Caco-2 (cell line): ENCODE results near the gene CLPSL1. TPM values are rescaled to one million over a fixed set of nuclear protein-coding genes. Genes with fewer than 3 reads are reported as not detected.

Experiments
- BruUV-seq: library from RNA; stranded (reverse); fragments of 400-500 nt; replicated peaks from 2 replicates; lab custom pipeline; 2021; lab: Mats Ljungman, UMichigan
- CTCF ChIA-PET: fragments of 300-600 bp; sonication (Branson Sonifier 250); formaldehyde crosslinking; loops from one replicate; lab custom pipeline; 2022; ENCODE audit warnings: antibody characterized with exemption; lab: Charles Lee
- POLR2A ChIA-PET: fragments of 300-600 bp; sonication (Branson Sonifier 250); formaldehyde crosslinking; loops from one replicate; lab custom pipeline; 2022; ENCODE audit warnings: antibody characterized with exemption; lab: Charles Lee
- DNase-seq, 2 experiments: peaks; one replicate each; pipeline versions ENCODE4 v3.0.0 to v3.0.0-alpha.2; 2020 to 2022
- H3K27me3 ChIP-seq: replicated peaks from 2 replicates; pipeline ENCODE4 v1.6.0; 2011; ENCODE audit warnings: low read length; ENCODE audit not compliant: control insufficient read depth, insufficient read depth
- H3K36me3 ChIP-seq: 2 replicates; pipeline ENCODE4 v1.5.1; 2011; ENCODE audit warnings: low read length; ENCODE audit not compliant: control insufficient read depth, insufficient read depth
- H3K4me1 ChIP-seq: fragments of 250-450 bp; sonication (Bioruptor Pico); 2 replicates; pipeline ENCODE4 v1.5.1; 2020; ENCODE audit warnings: mild to moderate bottlenecking
- H3K4me3 ChIP-seq: 2 replicates; pipeline ENCODE4 v1.5.1; 2011; ENCODE audit warnings: low read depth, mild to moderate bottlenecking, control low read depth, low read length
- H3K9me3 ChIP-seq: fragments of 250-450 bp; sonication (Bioruptor Pico); 2 replicates; pipeline ENCODE4 v1.5.1; 2020; ENCODE audit warnings: mild to moderate bottlenecking, moderate library complexity
- H3K27ac Mint-ChIP-seq: one replicate; pipeline ENCODE4 v1.8.0; 2022; ENCODE audit warnings: mixed read lengths; ENCODE audit not compliant: unreplicated experiment
- H3K27me3 Mint-ChIP-seq: one replicate; pipeline ENCODE4 v1.8.0; 2022; ENCODE audit warnings: mixed read lengths; ENCODE audit not compliant: insufficient read depth, unreplicated experiment
- H3K36me3 Mint-ChIP-seq: one replicate; pipeline ENCODE4 v1.8.0; 2022; ENCODE audit warnings: mild to moderate bottlenecking, mixed read lengths; ENCODE audit not compliant: insufficient read depth, unreplicated experiment
- H3K4me1 Mint-ChIP-seq: one replicate; pipeline ENCODE4 v1.8.0; 2022; ENCODE audit warnings: low read depth, mixed read lengths; ENCODE audit not compliant: unreplicated experiment
- H3K4me3 Mint-ChIP-seq: one replicate; pipeline ENCODE4 v1.8.0; 2022; ENCODE audit warnings: mild to moderate bottlenecking, moderate library complexity, mixed read lengths; ENCODE audit not compliant: unreplicated experiment
- H3K9me3 Mint-ChIP-seq: one replicate; pipeline ENCODE4 v1.8.0; 2022; ENCODE audit warnings: mixed read lengths; ENCODE audit not compliant: unreplicated experiment
- CTCF ChIP-seq, 2 experiments: fragments of 200-600 bp in 1 of 2; IDR thresholded peaks; 1 replicate in 1 of 2; 2 replicates in 1 of 2; pipeline versions ENCODE4 v1.5.1 to v1.8.0; 2011 to 2022; ENCODE audit warnings: antibody characterized with exemption in 1 of 2, control low read depth in 1 of 2, inconsistent platforms in 1 of 2, low read depth in 1 of 2, low read length in 1 of 2, mild to moderate bottlenecking in 1 of 2, moderate library complexity in 1 of 2; ENCODE audit not compliant: insufficient read depth in 1 of 2, severe bottlenecking in 1 of 2, unreplicated experiment in 1 of 2
- intact Hi-C: fragments of 100-400 bp; cut with micrococcal nuclease; formaldehyde crosslinking; loops from one replicate; pipeline ENCODE4 v1.10.0; 2022; ENCODE audit not compliant: unreplicated experiment
- total RNA-seq: library from RNA; stranded (reverse); gene quantifications from 2 replicates; pipeline ENCODE4 v1.2.3, GENCODE V29; 2022

The CLPSL1 gene
- total RNA-seq, 1 experiment from 2014 or later = not detected

- no peaks in the 10 kb centered on the region for H3K9me3 Mint-ChIP-seq
- no peaks in the 10 kb centered on the region for H3K9me3 ChIP-seq
- H3K36me3 ChIP-seq = no peaks in the 10 kb centered on the region
- no peak overlapping the region for H3K4me3 Mint-ChIP-seq
- TF ChIP-seq CTCF (IDR thresholded peaks at IDR 0.05; ENCODE audit: insufficient read depth in 1 of 2, low read depth in 1 of 2, low read length in 1 of 2, severe bottlenecking in 1 of 2, unreplicated experiment in 1 of 2) = no peak
- peaks cover 11% of the 10 kb centered on the region for H3K4me1 ChIP-seq
- no peak for DNase-seq
- ChIA-PET POLR2A (no interaction called here), CTCF (no interaction called here)
- no peaks in the 10 kb centered on the region for H3K36me3 Mint-ChIP-seq
- H3K27ac Mint-ChIP-seq = no peak overlapping the region
- H3K4me1 Mint-ChIP-seq = no peaks in the 10 kb centered on the region
- peaks cover 11% of the 10 kb centered on the region for H3K27me3 Mint-ChIP-seq
- intact Hi-C loops = no loop called here
- H3K4me3 ChIP-seq = no peak overlapping the region
- no peaks in the 10 kb centered on the region for H3K27me3 ChIP-seq
- no TSS peak for BruUV-seq
Observed at GRCh38 chr6:35790683-35791082, 9.9 kb downstream of the CLPSL1 start.

DNA sequence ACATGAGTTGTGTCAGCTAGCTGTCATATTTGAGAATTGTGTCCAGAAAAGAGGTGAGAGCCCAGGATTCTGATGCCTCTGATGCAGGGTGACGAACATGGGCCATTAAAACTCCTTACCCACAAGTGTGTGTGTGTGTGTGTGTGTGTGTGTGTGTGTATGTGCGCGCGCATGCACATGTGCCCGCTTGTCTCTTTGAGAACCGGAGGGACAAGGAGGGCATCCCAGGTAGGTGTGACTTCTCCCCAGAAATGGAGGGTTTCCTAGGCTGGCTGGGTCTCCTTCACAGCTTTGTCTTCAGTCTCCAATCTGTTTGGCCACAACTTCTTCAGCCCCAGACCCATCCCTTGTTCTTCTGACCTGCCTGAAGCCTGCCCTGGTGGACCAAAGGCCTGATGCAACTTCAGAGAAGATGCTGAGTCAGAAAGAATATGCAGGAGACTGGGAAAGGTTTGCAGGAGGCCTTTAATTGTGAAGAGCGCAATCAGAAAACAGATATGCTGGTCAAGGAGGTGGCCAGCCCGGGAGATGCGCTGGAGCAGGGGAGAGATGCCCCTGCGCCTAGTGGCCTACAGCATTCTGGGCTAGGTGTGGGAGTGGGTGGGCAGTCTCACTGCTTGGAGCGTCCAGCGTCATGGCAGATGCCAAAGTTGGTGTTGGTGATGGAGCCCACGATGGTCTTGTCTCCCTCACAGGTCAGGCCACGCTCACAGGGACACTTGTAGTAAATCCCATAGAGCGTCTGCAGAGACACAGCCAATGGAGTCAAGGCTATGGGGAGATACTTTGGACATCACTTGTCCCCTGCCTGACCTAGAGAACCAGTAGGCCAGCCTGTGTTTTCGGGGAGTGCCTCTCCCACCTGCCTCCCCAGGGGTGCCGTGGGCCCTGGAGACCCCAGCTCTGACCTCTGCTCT, 14.0 kb downstream of the CLPSL1 start:
- CTCF ChIA-PET = no interaction called here

More for the DNA sequence above, 14.0 kb downstream of the CLPSL1 start:
- no peak for DNase-seq
- H3K36me3 ChIP-seq = no peaks in the 10 kb centered on the region
- Mint-ChIP-seq H3K27ac (no peak overlapping the region), H3K9me3 (no peaks in the 10 kb centered on the region), H3K4me3 (no peak overlapping the region), H3K4me1 (no peaks in the 10 kb centered on the region), H3K36me3 (no peaks in the 10 kb centered on the region), H3K27me3 (peaks cover 7% of the 10 kb centered on the region)
- H3K9me3 ChIP-seq = no peaks in the 10 kb centered on the region
- POLR2A ChIA-PET = interaction anchor here (0.6 kb wide), 1 partner anchor 566 kb away, joined by 4 read pairs; no protein-coding TSS in a partner anchor
- intact Hi-C loops = no loop called here
- H3K4me3 ChIP-seq = no peak overlapping the region
- H3K27me3 ChIP-seq = no peaks in the 10 kb centered on the region
- BruUV-seq = no TSS peak
- no peak for TF ChIP-seq CTCF (IDR thresholded peaks at IDR 0.05; ENCODE audit: insufficient read depth in 1 of 2, low read depth in 1 of 2, low read length in 1 of 2, severe bottlenecking in 1 of 2, unreplicated experiment in 1 of 2)
- peaks cover 10% of the 10 kb centered on the region; the same call in 1 of the 2 replicates for H3K4me1 ChIP-seq
